GM12878 (cell line): ENCODE data around the gene HLTF. TPM values are rescaled to one million over a fixed set of nuclear protein-coding genes. Genes with fewer than 3 reads are reported as not detected.

ENCODE experiments used
- ATAC-seq: fragments of 200-7000 bp; cut with Tn5 transposase; 3 replicates; pipeline ENCODE4 v1.9.1; 2020; ENCODE audit warnings: mild to moderate bottlenecking, moderate library complexity
- BruUV-seq: library from RNA; stranded (reverse); fragments of 400-500 nt; replicated peaks from 2 replicates; lab custom pipeline; 2021; lab: Mats Ljungman, UMichigan
- CTCF ChIA-PET: fragments of 300-600 bp; sonication (Branson Sonifier 250); formaldehyde crosslinking; extraction: SDS; loops from one replicate; lab custom pipeline; 2021; ENCODE audit warnings: inconsistent platforms; lab: Yijun Ruan, JAX
- POLR2A ChIA-PET: fragments of 350-600 bp; formaldehyde crosslinking; extraction: SDS; loops from one replicate; lab custom pipeline; 2021; ENCODE audit warnings: inconsistent platforms; lab: Charles Lee
- RAD21 ChIA-PET: fragments of 300-600 bp; sonication (Branson Sonifier 250); formaldehyde crosslinking; loops from one replicate; lab custom pipeline; 2023; ENCODE audit warnings: antibody characterized with exemption; ENCODE audit not compliant: unreplicated experiment; lab: Charles Lee
- SMC1A ChIA-PET: fragments of 300-600 bp; sonication (Branson Sonifier 250); formaldehyde crosslinking; loops from one replicate; lab custom pipeline; 2023; ENCODE audit not compliant: unreplicated experiment, uncharacterized antibody; lab: Charles Lee
- DNase-seq: peaks from one replicate; pipeline ENCODE4 v3.0.0-alpha.2; 2011; ENCODE audit warnings: low read depth, low spot score
- FAIRE-seq: peaks from 3 replicates; lab custom pipeline; 2011; peaks lifted over from hg19 to GRCh38; lab: Jason Lieb, UNC
- H2AFZ ChIP-seq: 2 replicates; pipeline ENCODE4 v1.6.0; 2011; ENCODE audit warnings: low read depth, low read length, control low read depth; ENCODE audit not compliant: control insufficient read depth
- H3K27ac ChIP-seq: 2 replicates; pipeline ENCODE4 v1.5.1; 2011; ENCODE audit warnings: control low read depth; ENCODE audit not compliant: control insufficient read depth, insufficient read depth
- H3K27me3 ChIP-seq, 2 experiments: replicated peaks in 1 of 2; 2 replicates each; pipeline versions ENCODE4 v1.6.0 to v1.6.1; 2011; ENCODE audit warnings: low read length in 1 of 2; ENCODE audit not compliant: control insufficient read depth in 2 of 2, insufficient read depth in 2 of 2
- H3K36me3 ChIP-seq, 2 experiments: 2 replicates each; pipeline ENCODE4 v1.5.1; 2011; ENCODE audit warnings: low read length in 1 of 2; ENCODE audit not compliant: control insufficient read depth in 2 of 2, insufficient read depth in 2 of 2
- H3K4me1 ChIP-seq: 2 replicates; pipeline ENCODE4 v1.6.1; 2011; ENCODE audit warnings: mild to moderate bottlenecking, low read length, moderate library complexity, mixed read lengths; ENCODE audit not compliant: control insufficient read depth, insufficient read depth
- H3K4me2 ChIP-seq: 2 replicates; pipeline ENCODE4 v1.6.0; 2011; ENCODE audit warnings: control low read depth; ENCODE audit not compliant: control insufficient read depth, insufficient read depth
- H3K4me3 ChIP-seq: fragments of 200-600 bp; sonication (generic); 2 replicates; pipeline ENCODE4 v1.5.1; 2016
- H3K79me2 ChIP-seq: 2 replicates; pipeline ENCODE4 v1.6.0; 2011; ENCODE audit warnings: low read length; ENCODE audit not compliant: control insufficient read depth, insufficient read depth
- H3K9ac ChIP-seq: 2 replicates; pipeline ENCODE4 v1.8.0; 2011; ENCODE audit warnings: low read length, control low read depth, mixed read lengths; ENCODE audit not compliant: control insufficient read depth, insufficient read depth
- H3K9me3 ChIP-seq: replicated peaks from 3 replicates; pipeline ENCODE4 v1.5.1; 2011; ENCODE audit warnings: mild to moderate bottlenecking, low read length; ENCODE audit not compliant: control insufficient read depth, insufficient read depth
- H4K20me1 ChIP-seq: 2 replicates; pipeline ENCODE4 v1.6.0; 2011; ENCODE audit not compliant: control insufficient read depth, insufficient read depth
- ATF7 ChIP-seq: fragments of 450-650 bp; IDR thresholded peaks from 2 replicates; pipeline ENCODE4 v1.6.1; 2016; ENCODE audit warnings: low read depth, mild to moderate bottlenecking
- BCL3 ChIP-seq: IDR thresholded peaks from 2 replicates; pipeline ENCODE4 v1.6.1; 2011; ENCODE audit warnings: borderline replicate concordance, low read depth, mild to moderate bottlenecking, moderate library complexity, low read length; ENCODE audit not compliant: insufficient read depth, poor library complexity, severe bottlenecking
- ESRRA ChIP-seq: IDR thresholded peaks from 2 replicates; pipeline ENCODE4 v1.6.1; 2012; ENCODE audit warnings: mild to moderate bottlenecking, low read length, improper control_type of control experiment
- GATAD2B ChIP-seq: fragments of 450-650 bp; conservative IDR thresholded peaks from 2 replicates; pipeline ENCODE4 v1.6.1; 2017; ENCODE audit warnings: low read depth, mild to moderate bottlenecking, moderate library complexity
- HDAC6 ChIP-seq: fragments of 200-600 bp; sonication (generic); IDR thresholded peaks from one replicate; pipeline ENCODE4 v1.8.0; 2017; ENCODE audit warnings: antibody characterized with exemption; ENCODE audit not compliant: unreplicated experiment
- IKZF2 ChIP-seq, 2 experiments: fragments of 450-650 bp; IDR thresholded peaks; 2 replicates each; pipeline ENCODE4 v1.6.1; 2017; ENCODE audit warnings: mild to moderate bottlenecking in 2 of 2, moderate library complexity in 2 of 2
- NFIC ChIP-seq: IDR thresholded peaks from 2 replicates; pipeline ENCODE4 v1.6.1; 2012; ENCODE audit warnings: low read depth, mild to moderate bottlenecking, inconsistent platforms, low read length, moderate library complexity
- NR2C1 ChIP-seq: fragments of 450-650 bp; IDR thresholded peaks from 2 replicates; pipeline ENCODE4 v1.6.1; 2017; ENCODE audit warnings: antibody characterized with exemption, mild to moderate bottlenecking, moderate library complexity
- RELB ChIP-seq: fragments of 450-650 bp; IDR thresholded peaks from 2 replicates; pipeline ENCODE4 v1.6.1; 2017; ENCODE audit warnings: low read depth, mild to moderate bottlenecking, moderate library complexity
- SMAD1 ChIP-seq: fragments of 450-650 bp; IDR thresholded peaks from 2 replicates; pipeline ENCODE4 v1.6.1; 2018; ENCODE audit warnings: mild to moderate bottlenecking, low read depth; ENCODE audit not compliant: partially characterized antibody
- SPI1 ChIP-seq: IDR thresholded peaks from 2 replicates; pipeline ENCODE4 v1.6.1; 2011; ENCODE audit warnings: low read depth, mild to moderate bottlenecking, low read length, moderate library complexity, borderline replicate concordance; ENCODE audit not compliant: insufficient read depth
- SREBF2 ChIP-seq: IDR thresholded peaks from 2 replicates; pipeline ENCODE4 v1.6.1; 2012; ENCODE audit warnings: mild to moderate bottlenecking, low read length
- ZSCAN29 ChIP-seq: fragments of 450-650 bp; IDR thresholded peaks from 2 replicates; pipeline ENCODE4 v1.6.1; 2017; ENCODE audit warnings: mild to moderate bottlenecking, moderate library complexity
- WGBS: methylation state at CpG from one replicate; pipeline ENCODE4 v1.1.6; 2016; ENCODE audit warnings: low lambda C conversion rate; ENCODE audit not compliant: insufficient replicate concordance, insufficient coverage; ENCODE audit errors: missing lambda C conversion rate; 5-methylcytosine and 5-hydroxymethylcytosine counted together
- in situ Hi-C: fragments of 300-500 bp; cut with MboI; formaldehyde crosslinking; loops from 9 replicates; pipeline ENCODE4 v1.14.3; 2018; ENCODE audit warnings: mixed read lengths
- intact Hi-C: fragments of 100-400 bp; cut with micrococcal nuclease; formaldehyde crosslinking; loops from one replicate; pipeline ENCODE4 v1.14.2; 2022; ENCODE audit not compliant: unreplicated experiment
- polyA plus RNA-seq, 11 experiments: library from polyadenylated mRNA; depleted of rRNA in 4 of 11; unstranded in 6 of 11; stranded (reverse) in 5 of 11; fragments of >200 nt; fragmentation: Nextera tagmentation in 4 of 11; fragmentation: Illumina TruSeq in 1 of 11; extraction: Ambion mirVana in 4 of 11; extraction: Trizol in 1 of 11; gene quantifications; 1 replicate in 1 of 11; 2 replicates in 10 of 11; pipeline versions ENCODE4 v1.2.1 to v1.2.3, GENCODE V29; 2011 to 2016; ENCODE audit warnings: inconsistent platforms in 2 of 11, missing spikeins in 2 of 11, low read depth in 1 of 11
- total RNA-seq, 4 experiments: library from RNA; depleted of rRNA in 3 of 4; stranded (reverse); fragments of >200 nt in 3 of 4; fragmentation: Illumina TruSeq in 1 of 4; extraction: Trizol in 1 of 4; gene quantifications; 2 replicates each; pipeline versions ENCODE4 v1.2.1 to v1.2.3, GENCODE V29; 2013 to 2021
- TF ChIP-seq, protein P1 (sequence below): fragments of 450-650 bp; formaldehyde crosslinking; IDR thresholded peaks from 2 replicates; pipeline ENCODE4 v1.4.0; 2020; ENCODE audit warnings: mild to moderate bottlenecking, moderate library complexity
- TF ChIP-seq, protein P2 (sequence below): fragments of 450-650 bp; IDR thresholded peaks from 2 replicates; pipeline ENCODE4 v1.6.1; 2017; ENCODE audit warnings: borderline replicate concordance

The HLTF gene
- total and polyA plus RNA-seq, 10 of the 15 experiments (the other 5 are each of a cell fraction or from before 2014, with no cell fraction given), result 13.7 to 50.4 (median 31.7) TPM

- H2AFZ ChIP-seq, result no peak overlapping the region
- no peaks in the 10 kb centered on the region for H3K27me3 ChIP-seq
- H3K9ac ChIP-seq, result no peak overlapping the region
- no peak overlapping the region for H3K27ac ChIP-seq
- RAD21 ChIA-PET, result no interaction called here
- intact Hi-C loops (no loop called here), in situ Hi-C loops (no loop called here)
- POLR2A ChIA-PET, result no interaction called here
- no peak overlapping the region for H3K4me2 ChIP-seq
- ATAC-seq, result peak; percentile 41; the same call in 1 of the 3 replicates
- no TSS peak for BruUV-seq
- no peaks in the 10 kb centered on the region; the same call in 2 of the 3 replicates for H3K9me3 ChIP-seq
- H3K4me3 ChIP-seq, result no peak overlapping the region
- DNase-seq, result no peak
- peaks cover 37% of the 10 kb centered on the region for H3K79me2 ChIP-seq
- no peak for FAIRE-seq
- H4K20me1 ChIP-seq, result no peaks in the 10 kb centered on the region
- 96% methylated on average over 2 of the region's 2 CpGs for WGBS
- H3K36me3 ChIP-seq, result peaks cover 0 to 11% of the 10 kb centered on the region in 2 experiments; a peak in 1 of 4 replicates
- CTCF ChIA-PET, result no interaction called here
- SMC1A ChIA-PET, result interaction anchor here (1.1 kb wide), 1 partner anchor 21 kb away, joined by 3 read pairs; no protein-coding TSS in a partner anchor
- H3K4me1 ChIP-seq, result no peaks in the 10 kb centered on the region
- TF ChIP-seq IKZF2 (IDR thresholded peaks at IDR 0.05), result no peak
- TF ChIP-seq SPI1, result no peak
- TF ChIP-seq ESRRA, result no peak
- TF ChIP-seq, protein P1, sequence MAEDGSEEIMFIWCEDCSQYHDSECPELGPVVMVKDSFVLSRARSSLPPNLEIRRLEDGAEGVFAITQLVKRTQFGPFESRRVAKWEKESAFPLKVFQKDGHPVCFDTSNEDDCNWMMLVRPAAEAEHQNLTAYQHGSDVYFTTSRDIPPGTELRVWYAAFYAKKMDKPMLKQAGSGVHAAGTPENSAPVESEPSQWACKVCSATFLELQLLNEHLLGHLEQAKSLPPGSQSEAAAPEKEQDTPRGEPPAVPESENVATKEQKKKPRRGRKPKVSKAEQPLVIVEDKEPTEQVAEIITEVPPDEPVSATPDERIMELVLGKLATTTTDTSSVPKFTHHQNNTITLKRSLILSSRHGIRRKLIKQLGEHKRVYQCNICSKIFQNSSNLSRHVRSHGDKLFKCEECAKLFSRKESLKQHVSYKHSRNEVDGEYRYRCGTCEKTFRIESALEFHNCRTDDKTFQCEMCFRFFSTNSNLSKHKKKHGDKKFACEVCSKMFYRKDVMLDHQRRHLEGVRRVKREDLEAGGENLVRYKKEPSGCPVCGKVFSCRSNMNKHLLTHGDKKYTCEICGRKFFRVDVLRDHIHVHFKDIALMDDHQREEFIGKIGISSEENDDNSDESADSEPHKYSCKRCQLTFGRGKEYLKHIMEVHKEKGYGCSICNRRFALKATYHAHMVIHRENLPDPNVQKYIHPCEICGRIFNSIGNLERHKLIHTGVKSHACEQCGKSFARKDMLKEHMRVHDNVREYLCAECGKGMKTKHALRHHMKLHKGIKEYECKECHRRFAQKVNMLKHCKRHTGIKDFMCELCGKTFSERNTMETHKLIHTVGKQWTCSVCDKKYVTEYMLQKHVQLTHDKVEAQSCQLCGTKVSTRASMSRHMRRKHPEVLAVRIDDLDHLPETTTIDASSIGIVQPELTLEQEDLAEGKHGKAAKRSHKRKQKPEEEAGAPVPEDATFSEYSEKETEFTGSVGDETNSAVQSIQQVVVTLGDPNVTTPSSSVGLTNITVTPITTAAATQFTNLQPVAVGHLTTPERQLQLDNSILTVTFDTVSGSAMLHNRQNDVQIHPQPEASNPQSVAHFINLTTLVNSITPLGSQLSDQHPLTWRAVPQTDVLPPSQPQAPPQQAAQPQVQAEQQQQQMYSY, result no peak
- no peak for TF ChIP-seq NFIC
- TF ChIP-seq NR2C1, result no peak
- TF ChIP-seq GATAD2B, result no peak
- no peak for TF ChIP-seq SMAD1
- TF ChIP-seq, protein P2, sequence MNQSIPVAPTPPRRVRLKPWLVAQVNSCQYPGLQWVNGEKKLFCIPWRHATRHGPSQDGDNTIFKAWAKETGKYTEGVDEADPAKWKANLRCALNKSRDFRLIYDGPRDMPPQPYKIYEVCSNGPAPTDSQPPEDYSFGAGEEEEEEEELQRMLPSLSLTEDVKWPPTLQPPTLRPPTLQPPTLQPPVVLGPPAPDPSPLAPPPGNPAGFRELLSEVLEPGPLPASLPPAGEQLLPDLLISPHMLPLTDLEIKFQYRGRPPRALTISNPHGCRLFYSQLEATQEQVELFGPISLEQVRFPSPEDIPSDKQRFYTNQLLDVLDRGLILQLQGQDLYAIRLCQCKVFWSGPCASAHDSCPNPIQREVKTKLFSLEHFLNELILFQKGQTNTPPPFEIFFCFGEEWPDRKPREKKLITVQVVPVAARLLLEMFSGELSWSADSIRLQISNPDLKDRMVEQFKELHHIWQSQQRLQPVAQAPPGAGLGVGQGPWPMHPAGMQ, result no peak
- no peak for TF ChIP-seq BCL3
- no peak for TF ChIP-seq HDAC6
- no peak for TF ChIP-seq RELB
- no peak for TF ChIP-seq ATF7
- TF ChIP-seq SREBF2, result no peak
- no peak for TF ChIP-seq ZSCAN29
These were observed 5.6 kb downstream of the HLTF start for GRCh38 chr3:149080699-149081091.
